HG03432 (cell line): ENCODE measurements around the gene RAB40C.
A peak's percentile ranks its signal among the peaks of the same experiment; 100 is the strongest.

ENCODE experiments used
- ATAC-seq: cut with Tn5 transposase; IDR thresholded peaks from one replicate; pipeline ENCODE4 v1.9.1; 2021; ENCODE audit warnings: mild to moderate bottlenecking, moderate library complexity; ENCODE audit not compliant: unreplicated experiment

The RAB40C gene

GRCh38 chr16:630249-630814 lies 40.5 kb downstream of the RAB40C start:
- ATAC-seq = no peak

- ATAC-seq = no peak
These were observed 41.0 kb downstream of the RAB40C start, which contains the start of gene WFIKKN1 for GRCh38 chr16:630815-631405. Gene WFIKKN1 (plus strand): TSS chr16:630985. CDS start chr16:631254, 269 bp downstream.

GRCh38 chr16:631808-632358 lies 42.0 kb downstream of the RAB40C start:
- no peak for ATAC-seq

- no peak for ATAC-seq
These were observed 42.8 kb downstream of the RAB40C start for GRCh38 chr16:632486-633335.

GRCh38 chr16:633336-634050 lies 43.6 kb downstream of the RAB40C start:
- ATAC-seq = no peak

- ATAC-seq = no peak
These were observed 44.3 kb downstream of the RAB40C start for GRCh38 chr16:634051-634670.

GRCh38 chr16:634996-635395 lies 45.1 kb downstream of the RAB40C start:
- ATAC-seq = no peak

- peak; percentile 5 for ATAC-seq
These were observed 45.8 kb downstream of the RAB40C start for GRCh38 chr16:635573-636205.

GRCh38 chr16:636206-637080 lies 46.6 kb downstream of the RAB40C start, which contains the start of gene METTL26:
Gene METTL26 (minus strand): TSS chr16:636305. CDS start chr16:636290, 15 bp downstream.
- peak; percentile 66 for ATAC-seq

GRCh38 chr16:637081-638018 lies 47.5 kb downstream of the RAB40C start:
- no peak for ATAC-seq

GRCh38 chr16:638034-638543 lies 48.2 kb downstream of the RAB40C start:
- ATAC-seq = no peak

GRCh38 chr16:638836-639235 lies 49.0 kb downstream of the RAB40C start:
- ATAC-seq = no peak

GRCh38 chr16:640614-641013 lies 50.7 kb downstream of the RAB40C start:
- no peak for ATAC-seq

GRCh38 chr16:641326-642188 lies 51.7 kb downstream of the RAB40C start, which contains the start of gene MCRIP2:
Gene MCRIP2 (plus strand): TSS chr16:641828. CDS start chr16:641992, 164 bp downstream.
- peak; percentile 50 for ATAC-seq

- peak; percentile 43 for ATAC-seq
These were observed 52.6 kb downstream of the RAB40C start for GRCh38 chr16:642189-643049.

- no peak for ATAC-seq
These were observed 53.1 kb downstream of the RAB40C start for GRCh38 chr16:643050-643368.
